ENCODE data around the gene SMIM31. TPM values are rescaled to one million over a fixed set of nuclear protein-coding genes. Genes with fewer than 3 reads are reported as not detected.

SMIM31 gene
- total RNA-seq, 1 donor from 2014 or later, result not detected

GRCh38 chr4:164802301-164802901 lies 48.5 kb downstream of the SMIM31 start:
- H3K9me3 Mint-ChIP-seq, result no peaks in the 10 kb centered on the region
- H3K4me1 Mint-ChIP-seq (ENCODE audit: unreplicated experiment), result no peaks in the 10 kb centered on the region

GRCh38 chr4:164803702-164804101 lies 49.8 kb downstream of the SMIM31 start:
- Mint-ChIP-seq H3K4me1 (ENCODE audit: unreplicated experiment) (no peaks in the 10 kb centered on the region), H3K4me3 (no peak overlapping the region), H3K36me3 (no peaks in the 10 kb centered on the region)

More at GRCh38 chr4:164802301-164802901, 48.5 kb downstream of the SMIM31 start:
- Mint-ChIP-seq H3K27me3 (no peaks in the 10 kb centered on the region), H3K27ac (no peak overlapping the region), H3K4me3 (no peak overlapping the region), H3K36me3 (no peaks in the 10 kb centered on the region)
- no peak for DNase-seq (ENCODE audit: extremely low spot score, unreplicated experiment)
- no peak for TF ChIP-seq CTCF (conservative IDR thresholded peaks at IDR 0.05)

GRCh38 chr4:164807611-164808010 lies 53.7 kb downstream of the SMIM31 start:
- Mint-ChIP-seq H3K4me1 (ENCODE audit: unreplicated experiment) (no peaks in the 10 kb centered on the region), H3K4me3 (no peak overlapping the region), H3K27ac (no peak overlapping the region), H3K27me3 (no peaks in the 10 kb centered on the region), H3K36me3 (no peaks in the 10 kb centered on the region), H3K9me3 (no peaks in the 10 kb centered on the region)
- TF ChIP-seq CTCF (conservative IDR thresholded peaks at IDR 0.05), result no peak
- no peak for DNase-seq (ENCODE audit: extremely low spot score, unreplicated experiment)

More at GRCh38 chr4:164803702-164804101, 49.8 kb downstream of the SMIM31 start:
- H3K27me3 Mint-ChIP-seq, result no peaks in the 10 kb centered on the region
- DNase-seq (ENCODE audit: extremely low spot score, unreplicated experiment), result no peak
- H3K27ac Mint-ChIP-seq, result no peak overlapping the region
- TF ChIP-seq CTCF (conservative IDR thresholded peaks at IDR 0.05), result no peak
- no peaks in the 10 kb centered on the region for H3K9me3 Mint-ChIP-seq

- Mint-ChIP-seq H3K4me1 (ENCODE audit: unreplicated experiment) (no peaks in the 10 kb centered on the region), H3K9me3 (no peaks in the 10 kb centered on the region), H3K27me3 (no peaks in the 10 kb centered on the region), H3K27ac (no peak overlapping the region), H3K36me3 (no peaks in the 10 kb centered on the region), H3K4me3 (no peak overlapping the region)
- no peak for TF ChIP-seq CTCF (conservative IDR thresholded peaks at IDR 0.05)
- no peak for DNase-seq (ENCODE audit: extremely low spot score, unreplicated experiment)
These were observed 59.6 kb downstream of the SMIM31 start for GRCh38 chr4:164813554-164813953.

- no peak overlapping the region for H3K4me3 Mint-ChIP-seq
- no peak overlapping the region for H3K27ac Mint-ChIP-seq
- H3K9me3 Mint-ChIP-seq, result no peaks in the 10 kb centered on the region
- no peaks in the 10 kb centered on the region for H3K27me3 Mint-ChIP-seq
- no peak for DNase-seq (ENCODE audit: extremely low spot score, unreplicated experiment)
- no peak for TF ChIP-seq CTCF (conservative IDR thresholded peaks at IDR 0.05)
- H3K36me3 Mint-ChIP-seq, result no peaks in the 10 kb centered on the region
- no peaks in the 10 kb centered on the region for H3K4me1 Mint-ChIP-seq (ENCODE audit: unreplicated experiment)
These were observed 61.8 kb downstream of the SMIM31 start for GRCh38 chr4:164815711-164816110.

All from type B pancreatic cell (in vitro differentiated cells).